ENCODE measurements around the gene PAGE2.
"Not testable (repeated sequence)": the region's sequence is repeated elsewhere in the genome, so short reads cannot be mapped to it uniquely, and the experiment has no call there.

Gene PAGE2, protein sequence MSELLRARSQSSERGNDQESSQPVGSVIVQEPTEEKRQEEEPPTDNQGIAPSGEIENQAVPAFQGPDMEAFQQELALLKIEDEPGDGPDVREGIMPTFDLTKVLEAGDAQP

DNA sequence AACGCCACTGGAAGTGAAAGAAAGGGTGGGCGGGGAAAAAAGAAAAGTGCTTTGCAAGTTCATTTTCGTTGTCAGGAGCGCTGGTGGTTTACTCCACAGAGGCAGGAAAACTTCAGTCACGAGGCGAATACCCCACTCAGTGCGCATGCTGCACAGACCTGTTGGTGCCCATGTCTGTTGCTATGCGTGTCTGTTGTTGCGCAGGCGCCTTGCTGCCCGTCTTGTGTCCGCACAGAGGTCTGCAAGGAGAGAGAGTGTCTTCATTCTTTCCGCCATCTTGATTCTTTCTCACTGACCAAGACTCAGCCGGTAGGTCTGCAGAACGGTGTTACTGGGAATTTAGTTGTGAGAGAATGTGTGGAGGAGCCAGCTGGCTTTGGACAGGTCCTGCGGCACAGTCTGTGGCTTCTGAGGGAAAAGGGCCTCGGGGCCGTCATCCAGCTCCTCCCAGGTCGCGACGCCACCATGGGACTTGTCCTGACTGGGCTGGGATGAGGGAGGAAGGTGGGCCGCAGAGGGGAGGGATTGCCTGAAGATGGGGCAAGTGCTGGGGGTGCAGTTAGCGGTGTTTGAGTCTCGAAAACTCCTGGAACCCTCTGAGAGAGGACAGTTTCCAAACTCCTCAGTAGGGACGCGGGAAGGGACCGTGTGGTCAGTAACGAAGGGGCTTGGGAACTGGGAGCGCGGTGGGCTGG, at the start of gene PAGE2:
Gene PAGE2, plus strand, starts transcription at position 224 of the 695 bp plus-strand sequence. CDS start 1,003 bp downstream, outside the sequence.
- no peaks in the 10 kb centered on the region for H3K27me3 ChIP-seq (ENCODE audit: control insufficient read depth, insufficient read depth, low read length)

DNA sequence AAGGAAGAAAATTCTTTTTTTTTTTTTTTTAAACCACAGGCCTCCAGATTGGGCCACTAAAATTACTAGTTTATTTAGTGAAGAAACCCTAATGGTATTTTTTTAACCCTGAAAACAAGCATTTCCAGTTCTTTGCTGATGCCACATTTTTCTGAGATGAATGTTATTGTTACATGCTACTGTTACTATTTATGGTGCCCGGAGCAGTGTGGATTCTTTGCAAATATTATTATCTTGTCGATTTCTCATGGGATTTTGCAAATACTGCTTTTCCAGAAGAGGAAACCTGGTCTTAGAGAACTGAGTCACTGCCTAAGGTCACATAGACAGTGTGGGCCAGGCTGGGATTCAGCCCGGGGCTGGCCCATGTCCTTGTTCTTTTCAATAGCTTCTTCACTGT, 49.3 kb upstream of the PAGE2 start:
- no peak overlapping the region for H3K9ac ChIP-seq (ENCODE audit: low read length)
- H3K27me3 ChIP-seq (ENCODE audit: control insufficient read depth, insufficient read depth, low read length) = no peaks in the 10 kb centered on the region
- H3K36me3 ChIP-seq (ENCODE audit: control insufficient read depth, insufficient read depth, low read length) = no peaks in the 10 kb centered on the region
- no peak overlapping the region for H3K4me3 ChIP-seq (ENCODE audit: low read length)
- no peaks in the 10 kb centered on the region for H3K9me3 ChIP-seq (ENCODE audit: control insufficient read depth, low read length)
- no peaks in the 10 kb centered on the region for H3K4me1 ChIP-seq (ENCODE audit: control insufficient read depth, insufficient read depth, low read length)

More for the DNA sequence above, at the start of gene PAGE2:
- Histone ChIP-seq H3K4me3 (ENCODE audit: low read length) (no peak within 1 kb of the TSS), H3K36me3 (ENCODE audit: control insufficient read depth, insufficient read depth, low read length) (no peaks in the 10 kb centered on the region), H3K4me1 (ENCODE audit: control insufficient read depth, insufficient read depth, low read length) (no peaks in the 10 kb centered on the region), H3K9ac (ENCODE audit: low read length) (no peak within 1 kb of the TSS), H3K9me3 (ENCODE audit: control insufficient read depth, low read length) (no peaks in the 10 kb centered on the region)

DNA sequence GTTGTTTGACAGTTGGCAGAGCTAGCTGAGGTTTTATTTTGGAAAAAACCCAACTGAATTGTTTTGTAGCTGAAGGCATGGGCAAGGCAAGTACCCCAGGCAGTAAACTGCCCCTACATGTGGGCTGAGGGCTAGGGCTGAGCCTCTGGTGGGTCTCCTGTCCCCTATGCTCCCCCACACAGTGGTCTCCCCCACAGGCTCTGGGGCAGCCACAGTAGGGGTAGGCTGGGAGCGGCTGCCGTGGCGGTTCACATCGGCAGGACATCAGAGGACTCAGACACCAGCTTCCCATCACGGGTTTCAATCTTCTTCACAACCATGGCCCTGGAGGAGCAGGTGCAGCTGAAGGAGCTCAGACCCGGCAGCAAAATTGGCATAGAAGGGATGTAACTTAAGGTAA, 47.3 kb upstream of the PAGE2 start:
- Histone ChIP-seq H3K4me3 (ENCODE audit: low read length) (no peak overlapping the region), H3K9me3 (ENCODE audit: control insufficient read depth, low read length) (no peaks in the 10 kb centered on the region), H3K27me3 (ENCODE audit: control insufficient read depth, insufficient read depth, low read length) (no peaks in the 10 kb centered on the region), H3K36me3 (ENCODE audit: control insufficient read depth, insufficient read depth, low read length) (no peaks in the 10 kb centered on the region), H3K9ac (ENCODE audit: low read length) (no peak overlapping the region), H3K4me1 (ENCODE audit: control insufficient read depth, insufficient read depth, low read length) (no peaks in the 10 kb centered on the region)

DNA sequence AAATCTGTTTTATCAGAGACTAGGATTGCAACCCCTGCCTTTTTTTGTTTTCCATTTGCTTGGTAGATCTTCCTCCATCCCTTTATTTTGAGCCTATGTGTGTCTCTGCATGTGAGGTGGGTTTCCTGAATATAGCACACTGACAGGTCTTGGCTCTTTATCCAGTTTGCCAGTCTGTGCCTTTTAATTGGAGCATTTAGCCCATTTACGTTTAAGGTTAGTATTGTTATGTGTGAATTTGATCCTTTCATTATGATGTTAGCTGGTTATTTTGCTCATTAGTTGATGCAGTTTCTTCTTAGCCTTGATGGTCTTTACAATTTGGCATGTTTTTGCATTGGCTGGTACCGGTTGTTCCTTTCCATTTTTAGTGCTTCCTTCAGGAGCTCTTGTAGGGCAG, 38.2 kb upstream of the PAGE2 start:
- not testable (repeated sequence) for H3K9ac ChIP-seq (ENCODE audit: low read length); H3K9me3 ChIP-seq (ENCODE audit: control insufficient read depth, low read length); H3K4me1 ChIP-seq (ENCODE audit: control insufficient read depth, insufficient read depth, low read length); H3K36me3 ChIP-seq (ENCODE audit: control insufficient read depth, insufficient read depth, low read length); H3K4me3 ChIP-seq (ENCODE audit: low read length); H3K27me3 ChIP-seq (ENCODE audit: control insufficient read depth, insufficient read depth, low read length)

DNA sequence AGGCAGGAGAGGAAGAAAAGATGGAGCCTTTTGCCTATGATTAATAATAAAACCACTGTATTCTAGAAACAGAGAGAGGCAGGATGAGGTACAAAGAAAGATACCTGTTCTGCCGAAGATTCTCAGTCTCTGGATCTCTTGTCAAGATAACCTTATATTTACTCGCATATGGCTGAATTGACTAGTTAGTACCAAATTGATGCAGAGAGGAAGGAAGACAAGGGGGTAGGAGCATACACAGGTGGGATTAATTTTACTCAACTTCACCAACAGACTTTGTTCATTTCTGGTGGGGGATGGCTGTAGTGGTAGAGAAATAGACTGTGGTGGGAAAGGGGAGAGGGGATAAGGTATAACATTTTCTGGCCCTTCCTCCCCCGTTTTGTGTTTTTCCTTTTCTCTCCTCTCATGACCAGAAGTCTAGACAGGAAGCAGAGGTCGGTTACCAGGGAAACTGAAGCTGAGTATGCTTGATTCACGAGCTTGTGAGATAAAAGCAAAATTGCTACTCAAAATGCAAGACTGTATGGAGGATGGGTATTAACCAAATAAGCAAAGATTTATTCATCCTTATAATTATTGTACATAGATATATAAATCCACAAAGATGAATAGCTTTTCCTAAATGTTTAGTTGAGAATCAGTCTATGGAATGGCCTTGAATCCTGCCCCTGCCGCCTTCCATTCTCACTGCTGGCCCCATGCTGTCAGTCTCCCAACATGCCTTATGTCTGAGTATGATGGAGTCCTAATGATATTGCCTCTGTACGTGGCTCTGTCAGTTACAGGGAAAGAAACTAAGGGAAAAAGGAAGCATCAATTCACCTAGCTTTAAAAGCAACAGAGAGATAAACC, 31.8 kb upstream of the PAGE2 start:
- Histone ChIP-seq H3K9me3 (ENCODE audit: control insufficient read depth, low read length) (no peaks in the 10 kb centered on the region), H3K4me3 (ENCODE audit: low read length) (no peak overlapping the region), H3K4me1 (ENCODE audit: control insufficient read depth, insufficient read depth, low read length) (no peaks in the 10 kb centered on the region), H3K9ac (ENCODE audit: low read length) (no peak overlapping the region), H3K27me3 (ENCODE audit: control insufficient read depth, insufficient read depth, low read length) (no peaks in the 10 kb centered on the region), H3K36me3 (ENCODE audit: control insufficient read depth, insufficient read depth, low read length) (no peaks in the 10 kb centered on the region)

DNA sequence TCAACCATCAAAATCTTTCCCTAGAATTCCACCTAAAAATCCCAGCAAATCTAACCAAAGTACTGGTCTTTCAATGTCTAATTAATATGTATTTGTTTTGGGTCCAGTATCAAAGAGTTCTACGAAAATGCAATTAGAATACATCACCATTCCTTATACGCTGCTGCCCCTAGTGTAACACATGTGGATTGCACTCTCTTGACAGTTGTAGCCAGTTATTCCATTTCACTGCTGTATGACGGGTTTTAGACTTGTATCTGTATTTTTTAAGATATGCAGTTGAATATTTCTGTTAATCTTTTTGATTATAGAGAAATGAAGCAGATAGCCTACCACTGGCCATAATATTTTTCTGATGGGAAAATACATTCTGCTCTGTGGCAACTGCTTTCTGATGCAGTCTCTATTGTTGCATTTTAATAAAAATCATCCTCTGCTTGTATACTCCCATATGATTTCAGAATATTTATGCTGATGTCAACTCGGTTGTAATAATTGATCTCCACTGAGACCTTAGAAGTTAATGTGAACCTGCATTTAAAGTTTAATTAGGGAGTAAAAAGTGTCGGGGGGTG, 31.1 kb upstream of the PAGE2 start:
- H3K4me1 ChIP-seq (ENCODE audit: control insufficient read depth, insufficient read depth, low read length) = no peaks in the 10 kb centered on the region
- H3K36me3 ChIP-seq (ENCODE audit: control insufficient read depth, insufficient read depth, low read length) = no peaks in the 10 kb centered on the region
- H3K4me3 ChIP-seq (ENCODE audit: low read length) = no peak overlapping the region
- no peaks in the 10 kb centered on the region for H3K27me3 ChIP-seq (ENCODE audit: control insufficient read depth, insufficient read depth, low read length)
- no peak overlapping the region for H3K9ac ChIP-seq (ENCODE audit: low read length)
- no peaks in the 10 kb centered on the region for H3K9me3 ChIP-seq (ENCODE audit: control insufficient read depth, low read length)

DNA sequence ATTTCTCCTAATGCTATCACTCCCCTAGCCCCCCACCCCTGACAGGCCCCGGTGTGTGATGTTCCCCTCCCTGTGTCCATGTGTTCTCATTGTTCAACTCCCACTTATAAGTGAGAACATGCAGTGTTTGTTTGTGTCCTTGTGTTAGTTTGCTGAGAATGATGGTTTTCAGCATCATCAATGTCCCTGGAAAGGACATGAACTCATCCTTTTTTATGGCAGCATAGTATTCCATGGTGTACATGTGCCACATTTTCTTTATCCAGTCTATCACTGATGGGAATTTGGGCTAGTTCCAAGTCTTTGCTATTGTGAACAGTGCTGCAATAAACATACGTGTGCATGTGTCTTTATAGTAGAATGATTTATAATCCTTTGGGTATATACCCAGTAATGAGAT, 21.6 kb upstream of the PAGE2 start:
- not testable (repeated sequence) for H3K9ac ChIP-seq (ENCODE audit: low read length); H3K36me3 ChIP-seq (ENCODE audit: control insufficient read depth, insufficient read depth, low read length); H3K27me3 ChIP-seq (ENCODE audit: control insufficient read depth, insufficient read depth, low read length); H3K4me3 ChIP-seq (ENCODE audit: low read length); H3K4me1 ChIP-seq (ENCODE audit: control insufficient read depth, insufficient read depth, low read length); H3K9me3 ChIP-seq (ENCODE audit: control insufficient read depth, low read length)

DNA sequence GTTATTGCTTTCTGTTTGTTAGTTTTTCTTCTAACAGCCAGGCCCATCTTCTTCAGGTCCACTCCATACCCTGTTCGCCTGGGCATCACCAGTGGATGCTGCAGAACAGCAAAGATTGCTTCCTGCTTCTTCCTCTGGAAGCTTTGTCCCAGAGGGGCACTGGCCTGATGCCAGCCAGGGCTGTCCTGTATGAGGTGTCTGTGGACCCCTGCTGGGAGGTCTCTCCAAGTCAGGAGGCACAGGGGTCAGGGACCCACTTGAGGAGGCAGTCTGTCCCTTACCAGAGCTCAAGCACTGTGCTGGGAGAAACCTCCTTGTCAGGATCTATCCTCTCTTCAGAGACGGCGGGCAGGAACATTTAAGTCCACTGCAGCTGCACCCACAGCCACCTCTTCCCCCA, 16.5 kb upstream of the PAGE2 start:
- no peaks in the 10 kb centered on the region for H3K36me3 ChIP-seq (ENCODE audit: control insufficient read depth, insufficient read depth, low read length)
- no peaks in the 10 kb centered on the region for H3K4me1 ChIP-seq (ENCODE audit: control insufficient read depth, insufficient read depth, low read length)
- H3K27me3 ChIP-seq (ENCODE audit: control insufficient read depth, insufficient read depth, low read length) = no peaks in the 10 kb centered on the region
- H3K9ac ChIP-seq (ENCODE audit: low read length) = no peak overlapping the region
- H3K4me3 ChIP-seq (ENCODE audit: low read length) = no peak overlapping the region
- H3K9me3 ChIP-seq (ENCODE audit: control insufficient read depth, low read length) = no peaks in the 10 kb centered on the region

DNA sequence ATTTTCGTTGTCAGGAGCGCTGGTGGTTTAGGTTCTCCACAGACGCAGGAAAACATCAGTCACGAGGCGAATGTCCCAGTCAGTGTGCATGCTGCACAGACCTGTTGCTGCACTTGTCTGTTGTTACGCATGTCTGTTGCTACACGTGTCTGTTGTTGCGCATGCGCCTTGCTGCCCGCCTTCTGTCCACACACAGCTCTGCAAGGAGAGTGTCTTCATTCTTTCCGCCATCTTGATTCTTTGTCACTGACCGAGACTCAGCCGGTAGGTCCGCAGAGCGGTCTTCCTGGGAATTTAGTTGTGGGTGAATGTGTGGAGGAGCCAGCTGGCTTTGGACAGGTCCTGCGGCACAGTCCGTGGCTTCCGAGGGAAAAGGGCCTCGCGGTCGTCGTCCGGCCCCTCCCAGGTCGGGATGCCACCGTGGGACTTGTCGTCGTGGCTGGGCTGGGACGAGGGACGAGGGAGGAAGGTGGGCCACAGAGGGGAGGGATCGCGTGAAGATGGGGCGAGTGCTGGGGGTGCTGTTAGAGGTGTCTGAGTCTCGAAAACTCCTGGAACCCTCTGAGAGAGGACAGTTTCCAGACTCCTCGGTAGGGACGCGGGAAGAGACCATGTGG, 13.9 kb upstream of the PAGE2 start, which contains the start of gene PAGE2B:
Gene PAGE2B, plus strand, starts transcription at position 180 of the 617 bp plus-strand sequence. CDS start 1,012 bp downstream, outside the sequence.
- no peaks in the 10 kb centered on the region for H3K36me3 ChIP-seq (ENCODE audit: control insufficient read depth, insufficient read depth, low read length)
- H3K9me3 ChIP-seq (ENCODE audit: control insufficient read depth, low read length) = no peaks in the 10 kb centered on the region
- H3K4me3 ChIP-seq (ENCODE audit: low read length) = no peak within 1 kb of the TSS
- H3K9ac ChIP-seq (ENCODE audit: low read length) = no peak within 1 kb of the TSS
- no peaks in the 10 kb centered on the region for H3K27me3 ChIP-seq (ENCODE audit: control insufficient read depth, insufficient read depth, low read length)
- no peaks in the 10 kb centered on the region for H3K4me1 ChIP-seq (ENCODE audit: control insufficient read depth, insufficient read depth, low read length)

DNA sequence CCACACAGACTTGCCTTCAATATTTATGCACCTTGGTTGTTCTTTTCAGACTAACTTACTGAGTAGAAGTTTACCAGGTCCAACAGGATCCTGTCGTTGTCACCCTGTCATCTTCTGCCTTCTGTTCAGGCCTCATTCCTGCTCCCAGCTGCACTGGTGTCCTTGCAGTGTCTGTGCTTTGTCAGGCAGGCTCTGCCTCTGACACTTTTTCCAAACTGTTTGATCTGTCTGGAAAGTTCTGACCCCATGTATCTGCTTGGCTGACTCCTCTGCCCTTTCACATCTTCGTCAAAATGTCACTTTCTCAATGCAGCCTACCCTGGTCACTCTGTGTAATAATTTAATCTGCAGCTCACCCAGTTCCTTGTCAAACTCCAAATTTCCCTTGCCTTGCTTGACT, 9.9 kb downstream of the PAGE2 start:
- no peaks in the 10 kb centered on the region for H3K9me3 ChIP-seq (ENCODE audit: control insufficient read depth, low read length)
- H3K36me3 ChIP-seq (ENCODE audit: control insufficient read depth, insufficient read depth, low read length) = no peaks in the 10 kb centered on the region
- H3K4me3 ChIP-seq (ENCODE audit: low read length) = no peak overlapping the region
- H3K4me1 ChIP-seq (ENCODE audit: control insufficient read depth, insufficient read depth, low read length) = no peaks in the 10 kb centered on the region
- H3K9ac ChIP-seq (ENCODE audit: low read length) = no peak overlapping the region
- no peaks in the 10 kb centered on the region for H3K27me3 ChIP-seq (ENCODE audit: control insufficient read depth, insufficient read depth, low read length)

DNA sequence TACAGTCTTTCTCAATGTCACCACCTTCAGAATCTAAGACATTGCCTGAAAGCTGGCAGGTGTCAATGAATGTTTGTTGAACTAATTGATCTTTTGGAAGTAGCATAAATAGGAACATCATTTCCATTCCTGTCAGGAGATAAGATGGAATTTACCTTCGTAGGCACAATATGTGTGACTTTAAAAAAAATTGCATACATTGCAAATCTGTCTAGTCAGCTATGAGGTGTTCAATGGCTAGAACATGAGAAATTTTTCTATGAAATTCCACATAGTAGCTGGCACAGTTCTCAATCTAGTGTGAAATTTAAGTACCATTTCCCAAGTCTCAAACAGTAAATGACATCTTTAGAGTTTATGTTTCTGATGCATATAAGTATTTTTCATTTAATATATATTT, 10.3 kb downstream of the PAGE2 start:
- Histone ChIP-seq H3K9me3 (ENCODE audit: control insufficient read depth, low read length) (no peaks in the 10 kb centered on the region), H3K4me1 (ENCODE audit: control insufficient read depth, insufficient read depth, low read length) (no peaks in the 10 kb centered on the region), H3K9ac (ENCODE audit: low read length) (no peak overlapping the region), H3K27me3 (ENCODE audit: control insufficient read depth, insufficient read depth, low read length) (no peaks in the 10 kb centered on the region), H3K36me3 (ENCODE audit: control insufficient read depth, insufficient read depth, low read length) (no peaks in the 10 kb centered on the region), H3K4me3 (ENCODE audit: low read length) (no peak overlapping the region)

DNA sequence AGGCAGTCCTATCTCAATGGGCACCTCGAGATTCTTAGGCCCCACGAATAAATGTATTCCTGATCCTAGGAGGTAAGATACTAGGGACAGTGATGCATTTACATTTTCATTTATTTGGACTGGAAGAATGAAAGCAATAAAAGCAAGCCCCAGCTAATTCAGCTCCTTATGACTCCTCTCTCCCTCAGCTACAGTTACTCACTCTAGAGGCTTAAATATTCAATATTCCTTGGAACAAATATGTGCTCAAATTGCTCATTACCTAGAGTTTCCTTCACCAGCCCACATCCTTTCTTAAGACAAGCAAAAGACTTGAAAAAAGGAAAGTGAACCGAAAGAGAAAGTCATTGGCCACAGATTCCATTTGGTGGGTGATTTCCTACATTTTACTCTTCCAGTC, 13.9 kb downstream of the PAGE2 start:
- Histone ChIP-seq H3K9me3 (ENCODE audit: control insufficient read depth, low read length) (no peaks in the 10 kb centered on the region), H3K27me3 (ENCODE audit: control insufficient read depth, insufficient read depth, low read length) (no peaks in the 10 kb centered on the region), H3K4me3 (ENCODE audit: low read length) (no peak overlapping the region), H3K9ac (ENCODE audit: low read length) (no peak overlapping the region), H3K4me1 (ENCODE audit: control insufficient read depth, insufficient read depth, low read length) (no peaks in the 10 kb centered on the region), H3K36me3 (ENCODE audit: control insufficient read depth, insufficient read depth, low read length) (no peaks in the 10 kb centered on the region)
